Gastrocnemius medialis (tissue), 4 donors: ENCODE results near the gene ATP5F1B. TPM values are rescaled to one million over a fixed set of nuclear protein-coding genes. Genes with fewer than 3 reads are reported as not detected.

Experiments used
- ATAC-seq, 2 donors: fragments of 150-250 bp; one replicate each; pipeline ENCODE4 v1.9.1; 2016
- DNase-seq, 2 donors: peaks; one replicate each; pipeline ENCODE4 v3.0.0-alpha.2; 2019
- H3K27ac ChIP-seq, 4 donors: fragments of 200-600 bp; sonication (generic); 1 replicate in 1 of 4; 2 replicates in 3 of 4; pipeline ENCODE4 v1.5.1; 2016 to 2018; ENCODE audit warnings: mild to moderate bottlenecking in 2 of 4, moderate library complexity in 1 of 4
- H3K27me3 ChIP-seq, 3 donors: fragments of 200-600 bp; sonication (generic) in 2 of 3; 1 replicate in 1 of 3; 2 replicates in 2 of 3; pipeline versions ENCODE4 v1.5.1 to v1.6.0; 2016 to 2019; ENCODE audit warnings: mild to moderate bottlenecking in 1 of 3, moderate library complexity in 1 of 3
- H3K36me3 ChIP-seq, 2 donors: fragments of 200-600 bp; sonication (generic) in 1 of 2; one replicate each; pipeline ENCODE4 v1.5.1; 2017 to 2018
- H3K4me1 ChIP-seq, 2 donors: fragments of 200-600 bp; sonication (generic) in 1 of 2; one replicate each; pipeline ENCODE4 v1.5.1; 2016 to 2017; ENCODE audit warnings: mild to moderate bottlenecking in 2 of 2
- H3K4me3 ChIP-seq, 4 donors: fragments of 200-600 bp; sonication (generic) in 3 of 4; 1 replicate in 1 of 4; 2 replicates in 3 of 4; pipeline ENCODE4 v1.5.1; 2016 to 2019; ENCODE audit warnings: mild to moderate bottlenecking in 2 of 4
- H3K9me3 ChIP-seq, 3 donors: fragments of 200-600 bp; sonication (generic) in 2 of 3; 1 replicate in 1 of 3; 2 replicates in 2 of 3; pipeline ENCODE4 v1.5.1; 2016 to 2019
- CTCF ChIP-seq, 5 experiments: fragments of 450-650 bp in 3 of 5; fragments of 200-600 bp in 2 of 5; sonication (generic) in 2 of 5; IDR thresholded peaks in 4 of 5; conservative IDR thresholded peaks in 1 of 5; 1 replicate in 4 of 5; 2 replicates in 1 of 5; pipeline ENCODE4 v1.5.1; 2016 to 2019; ENCODE audit warnings: antibody characterized with exemption in 5 of 5, mild to moderate bottlenecking in 3 of 5, moderate library complexity in 3 of 5
- POLR2A ChIP-seq, 2 donors: fragments of 450-650 bp; IDR thresholded peaks; one replicate each; pipeline ENCODE4 v1.6.1; 2017; ENCODE audit warnings: antibody characterized with exemption in 2 of 2, mild to moderate bottlenecking in 2 of 2, moderate library complexity in 2 of 2
- in situ Hi-C, 4 donors: fragments of 200-750 bp; cut with MboI; loops; one replicate each; pipeline versions ENCODE4 v1.15.0 to v1.8.0; 2017; ENCODE audit warnings: low sequenced_read_pairs in 4 of 4
- intact Hi-C: fragments of 100-400 bp; cut with DNase I; formaldehyde crosslinking; loops from one replicate; pipeline ENCODE4 v1.15.1; 2023; ENCODE audit warnings: low total_unique reads
- total RNA-seq, 4 donors: library from RNA; depleted of rRNA; stranded (reverse); fragments of >200 nt; gene quantifications; one replicate each; pipeline versions ENCODE4 v1.1.0 to v1.2.3, GENCODE V29; 2016

Gene ATP5F1B
- total RNA-seq, 4 donors from 2014 or later: 779 to 1,310 (median 926) TPM

- no peak for ATAC-seq
- in situ Hi-C loops (no loop called here), intact Hi-C loops (no loop called here)
- no peaks in the 10 kb centered on the region for H3K9me3 ChIP-seq
- H3K4me3 ChIP-seq: no peak overlapping the region
- H3K36me3 ChIP-seq: peaks cover 13 to 98% of the 10 kb centered on the region in 2 donors
- no peaks in the 10 kb centered on the region for H3K27me3 ChIP-seq
- no peak overlapping the region for H3K27ac ChIP-seq
- H3K4me1 ChIP-seq: no peaks in the 10 kb centered on the region
- DNase-seq: no peak
- TF ChIP-seq CTCF (IDR thresholded peaks at IDR 0.05 in 4 of 5, conservative IDR thresholded peaks at IDR 0.05 in 1 of 5): no peak
- TF ChIP-seq POLR2A (IDR thresholded peaks at IDR 0.05): no peak
Observed at GRCh38 chr12:56601503-56601902, 44.3 kb downstream of the ATP5F1B start.

GRCh38 chr12:56600753-56601152, 45.0 kb downstream of the ATP5F1B start:
- H3K4me1 ChIP-seq: no peaks in the 10 kb centered on the region
- ATAC-seq (no peak), DNase-seq (no peak)
- H3K36me3 ChIP-seq: peaks cover 13 to 96% of the 10 kb centered on the region in 2 donors
- H3K9me3 ChIP-seq: no peaks in the 10 kb centered on the region
- no peak overlapping the region for H3K27ac ChIP-seq
- TF ChIP-seq CTCF (IDR thresholded peaks at IDR 0.05 in 4 of 5, conservative IDR thresholded peaks at IDR 0.05 in 1 of 5): no peak
- TF ChIP-seq POLR2A (IDR thresholded peaks at IDR 0.05): no peak
- no peaks in the 10 kb centered on the region for H3K27me3 ChIP-seq
- intact Hi-C loops: no loop called here
- no peak overlapping the region for H3K4me3 ChIP-seq
- in situ Hi-C loops: no loop called here

GRCh38 chr12:56599797-56600196, 46.0 kb downstream of the ATP5F1B start:
- TF ChIP-seq POLR2A (IDR thresholded peaks at IDR 0.05) (no peak), CTCF (IDR thresholded peaks at IDR 0.05 in 4 of 5, conservative IDR thresholded peaks at IDR 0.05 in 1 of 5) (no peak)
- Histone ChIP-seq H3K27ac (no peak overlapping the region), H3K36me3 (peaks cover 13 to 87% of the 10 kb centered on the region in 2 donors), H3K4me1 (no peaks in the 10 kb centered on the region), H3K4me3 (no peak overlapping the region), H3K9me3 (no peaks in the 10 kb centered on the region), H3K27me3 (no peaks in the 10 kb centered on the region)
- intact Hi-C loops (no loop called here), in situ Hi-C loops (no loop called here)
- ATAC-seq (no peak), DNase-seq (peak in 1 of 2 donors; percentile 7)

GRCh38 chr12:56599041-56599440, 46.7 kb downstream of the ATP5F1B start:
- H3K27ac ChIP-seq: no peak overlapping the region
- H3K36me3 ChIP-seq: peaks cover 13 to 79% of the 10 kb centered on the region in 2 donors
- H3K9me3 ChIP-seq: no peaks in the 10 kb centered on the region
- ATAC-seq (no peak), DNase-seq (peak in 1 of 2 donors; percentile 4)
- in situ Hi-C loops (no loop called here), intact Hi-C loops (no loop called here)
- TF ChIP-seq POLR2A (IDR thresholded peaks at IDR 0.05) (no peak), CTCF (IDR thresholded peaks at IDR 0.05 in 4 of 5, conservative IDR thresholded peaks at IDR 0.05 in 1 of 5) (no peak)
- H3K4me1 ChIP-seq: no peaks in the 10 kb centered on the region
- H3K4me3 ChIP-seq: no peak overlapping the region
- no peaks in the 10 kb centered on the region for H3K27me3 ChIP-seq

GRCh38 chr12:56596815-56597214, 49.0 kb downstream of the ATP5F1B start:
- intact Hi-C loops: no loop called here
- TF ChIP-seq CTCF (IDR thresholded peaks at IDR 0.05 in 4 of 5, conservative IDR thresholded peaks at IDR 0.05 in 1 of 5) (no peak), POLR2A (IDR thresholded peaks at IDR 0.05) (no peak)

More at GRCh38 chr12:56596815-56597214, 49.0 kb downstream of the ATP5F1B start:
- H3K4me1 ChIP-seq: no peaks in the 10 kb centered on the region
- H3K36me3 ChIP-seq: peaks cover 5 to 57% of the 10 kb centered on the region in 2 donors
- in situ Hi-C loops: no loop called here
- no peaks in the 10 kb centered on the region for H3K27me3 ChIP-seq
- H3K9me3 ChIP-seq: no peaks in the 10 kb centered on the region
- H3K27ac ChIP-seq: no peak overlapping the region
- DNase-seq (peak in 1 of 2 donors; percentile 9), ATAC-seq (no peak)
- no peak overlapping the region for H3K4me3 ChIP-seq
